Midbrain (tissue), 1 donor: ENCODE results near the gene OFD1.
A peak's percentile ranks its signal among the peaks of the same experiment; 100 is the strongest.

Experiments used
- DNase-seq: peaks from one replicate; lab custom pipeline; 2025; lab: John Stamatoyannopoulos, UW

The OFD1 gene

GRCh38 chrX:13793897-13794296 is 59.3 kb downstream of the OFD1 start:
- no peak for DNase-seq

GRCh38 chrX:13794417-13794816 is 59.9 kb downstream of the OFD1 start:
- no peak for DNase-seq

GRCh38 chrX:13797512-13797911 is 63.0 kb downstream of the OFD1 start:
- DNase-seq, result no peak

GRCh38 chrX:13798184-13798583 is 63.6 kb downstream of the OFD1 start:
- no peak for DNase-seq

GRCh38 chrX:13803116-13803515 is 68.6 kb downstream of the OFD1 start:
- DNase-seq, result no peak

- no peak for DNase-seq
These were observed 70.7 kb downstream of the OFD1 start for GRCh38 chrX:13805241-13805640.

GRCh38 chrX:13808293-13808692 is 73.7 kb downstream of the OFD1 start:
- no peak for DNase-seq

- DNase-seq, result no peak
These were observed 74.3 kb downstream of the OFD1 start for GRCh38 chrX:13808865-13809264.

GRCh38 chrX:13815664-13816063 is 81.1 kb downstream of the OFD1 start:
- no peak for DNase-seq

- no peak for DNase-seq
These were observed 81.6 kb downstream of the OFD1 start for GRCh38 chrX:13816176-13816575.

- DNase-seq, result peak; percentile 71
These were observed 82.4 kb downstream of the OFD1 start, which contains the start of gene GPM6B for GRCh38 chrX:13816643-13817627. Gene GPM6B (minus strand): TSS chrX:13817093. CDS start chrX:13816904, 189 bp downstream.
